Astrocyte (in vitro differentiated cells and primary cell): ENCODE results near the gene FBXO31.

Experiments
- CTCF ChIP-seq: IDR thresholded peaks from 2 replicates; pipeline ENCODE4 v1.5.1; 2011; ENCODE audit warnings: low read depth, mild to moderate bottlenecking, inconsistent platforms, low read length, moderate library complexity; ENCODE audit not compliant: insufficient read depth
- EZH2 ChIP-seq: IDR thresholded peaks from 2 replicates; pipeline ENCODE4 v1.6.1; 2012; ENCODE audit warnings: mild to moderate bottlenecking, low read length, inconsistent platforms; ENCODE audit not compliant: insufficient read depth

DNA sequence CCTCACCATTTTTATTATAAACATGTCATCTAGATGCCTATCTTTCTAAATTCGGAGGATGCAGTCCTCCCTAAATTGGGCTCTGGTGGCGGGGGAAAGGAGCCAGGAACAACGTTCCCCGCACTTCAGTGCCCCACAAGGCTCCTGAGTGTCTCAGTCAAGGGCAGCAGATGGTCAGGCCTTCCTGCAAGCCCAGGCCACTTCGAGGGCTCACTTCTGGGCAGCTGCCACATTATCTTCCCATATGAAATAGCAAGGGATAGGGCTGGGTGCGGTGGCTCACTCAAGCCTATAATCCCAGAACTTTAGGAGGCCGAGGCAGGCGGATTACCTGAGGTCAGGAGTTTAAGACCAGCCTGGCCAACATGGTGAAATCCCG lies 32.3 kb downstream of the FBXO31 start:
- TF ChIP-seq CTCF (no peak), EZH2 (no peak)
